HG03575 (cell line): ENCODE measurements around the gene PCDHGA9.
"Not testable (repeated sequence)": the region's sequence is repeated elsewhere in the genome, so short reads cannot be mapped to it uniquely, and the experiment has no call there.

ENCODE experiments used
- ATAC-seq: cut with Tn5 transposase; IDR thresholded peaks from one replicate; pipeline ENCODE4 v1.9.1; 2021; ENCODE audit not compliant: unreplicated experiment, insufficient number of reproducible peaks, low FRiP score; ENCODE audit errors: extremely low read depth

The PCDHGA9 gene

DNA sequence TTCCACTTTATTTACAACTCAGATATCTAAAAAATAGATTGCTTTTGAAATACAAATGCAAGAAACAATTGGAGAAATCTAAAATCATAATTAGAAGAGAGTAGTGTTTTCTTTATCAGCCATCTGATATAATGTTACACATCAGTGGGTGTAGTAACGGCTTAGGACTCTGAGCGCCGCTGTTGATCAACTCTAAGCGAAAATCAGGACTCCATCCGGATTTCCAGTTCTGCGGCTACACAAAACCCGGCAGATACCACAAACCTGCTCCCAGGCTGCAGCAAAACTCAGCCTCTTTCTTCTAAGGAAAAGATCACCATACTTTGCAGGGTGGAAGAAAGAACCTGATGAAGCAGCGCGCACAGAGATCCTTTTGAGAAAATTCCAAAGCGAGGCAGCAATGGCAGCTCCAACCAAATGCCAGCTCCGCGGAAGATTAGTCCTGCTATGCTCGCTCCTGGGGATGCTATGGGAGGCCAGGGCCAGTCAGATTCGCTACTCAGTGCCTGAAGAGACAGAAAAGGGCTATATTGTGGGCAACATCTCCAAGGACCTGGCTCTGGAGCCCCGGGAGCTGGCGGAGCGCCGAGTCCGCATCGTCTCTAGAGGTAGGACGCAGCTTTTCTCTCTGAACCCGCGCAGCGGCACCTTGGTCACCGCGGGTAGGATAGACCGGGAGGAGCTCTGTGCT, at the start of gene PCDHGA9:
PCDHGA9 (plus strand) TSS at position 226 of the 691 bp plus-strand sequence; CDS start at position 401, 175 bp downstream.
- ATAC-seq = no peak

DNA sequence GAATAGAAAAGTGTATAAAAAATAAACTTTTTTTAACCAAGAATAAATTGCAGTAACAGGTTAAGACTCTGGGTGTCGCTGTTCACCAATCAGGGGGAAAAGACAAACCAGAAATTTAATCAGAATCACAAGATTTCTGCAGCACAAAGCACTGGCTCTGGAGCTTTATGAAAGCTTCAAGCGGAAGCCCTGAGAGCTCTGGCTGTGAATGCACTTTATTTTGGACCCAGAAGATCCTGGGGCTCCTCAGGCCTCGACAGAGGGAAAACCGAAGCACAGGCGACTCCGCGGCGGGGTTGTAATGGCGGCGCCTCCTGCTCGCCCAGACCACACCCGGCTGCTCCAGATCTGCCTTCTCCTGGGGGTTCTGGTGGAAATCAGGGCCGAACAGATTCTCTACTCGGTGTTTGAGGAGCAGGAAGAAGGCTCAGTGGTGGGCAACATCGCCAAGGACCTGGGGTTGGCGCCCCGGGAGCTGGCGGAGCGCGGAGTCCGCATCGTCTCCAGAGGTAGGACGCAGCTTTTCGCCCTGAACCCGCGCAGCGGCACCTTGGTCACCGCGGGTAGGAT, 47.6 kb upstream of the PCDHGA9 start, which contains the start of gene PCDHGA4:
PCDHGA4 (plus strand) TSS at position 122 of the 570 bp plus-strand sequence; CDS start at position 209, 87 bp downstream.
- no peak for ATAC-seq

DNA sequence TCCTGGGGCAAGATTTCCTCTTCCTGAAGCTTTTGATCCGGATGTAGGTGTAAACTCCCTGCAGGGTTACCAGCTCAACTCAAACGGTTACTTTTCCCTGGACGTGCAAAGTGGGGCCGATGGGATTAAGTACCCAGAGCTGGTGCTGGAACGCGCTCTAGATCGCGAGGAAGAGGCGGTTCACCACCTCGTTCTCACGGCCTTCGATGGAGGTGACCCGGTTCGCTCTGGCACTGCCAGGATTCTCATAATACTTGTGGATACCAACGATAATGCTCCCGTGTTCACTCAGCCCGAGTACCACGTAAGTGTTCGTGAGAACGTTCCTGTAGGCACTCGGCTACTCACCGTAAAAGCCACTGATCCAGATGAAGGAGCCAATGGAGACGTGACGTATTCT, 46.9 kb upstream of the PCDHGA9 start:
- no peak for ATAC-seq

DNA sequence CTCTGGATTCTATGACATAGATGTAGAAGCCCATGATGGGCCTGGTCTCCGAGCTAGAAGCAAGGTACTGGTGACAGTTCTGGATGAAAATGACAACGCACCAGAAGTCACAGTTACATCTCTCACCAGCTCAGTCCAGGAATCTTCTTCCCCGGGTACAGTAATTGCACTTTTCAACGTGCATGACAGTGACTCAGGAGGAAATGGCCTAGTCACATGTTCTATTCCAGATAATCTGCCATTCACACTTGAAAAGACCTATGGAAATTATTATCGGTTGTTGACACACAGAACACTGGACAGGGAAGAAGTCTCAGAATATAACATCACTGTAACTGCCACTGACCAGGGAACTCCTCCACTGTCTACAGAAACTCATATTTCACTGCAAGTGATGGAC, 46.4 kb upstream of the PCDHGA9 start:
- ATAC-seq = no peak

DNA sequence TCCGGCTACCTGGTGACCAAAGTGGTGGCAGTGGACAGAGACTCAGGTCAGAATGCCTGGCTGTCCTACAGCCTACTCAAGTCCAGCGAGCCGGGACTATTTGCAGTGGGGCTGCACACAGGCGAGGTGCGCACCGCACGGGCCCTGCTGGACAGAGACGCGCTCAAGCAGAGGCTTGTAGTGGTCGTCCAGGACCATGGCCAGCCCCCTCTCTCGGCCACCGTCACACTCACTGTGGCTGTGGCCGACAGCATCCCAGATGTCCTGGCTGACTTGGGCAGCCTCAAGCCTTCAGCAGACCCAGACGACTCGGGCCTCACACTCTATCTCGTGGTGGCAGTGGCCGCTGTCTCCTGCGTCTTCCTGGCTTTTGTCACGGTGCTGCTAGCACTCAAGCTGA, 45.6 kb upstream of the PCDHGA9 start:
- no peak for ATAC-seq

DNA sequence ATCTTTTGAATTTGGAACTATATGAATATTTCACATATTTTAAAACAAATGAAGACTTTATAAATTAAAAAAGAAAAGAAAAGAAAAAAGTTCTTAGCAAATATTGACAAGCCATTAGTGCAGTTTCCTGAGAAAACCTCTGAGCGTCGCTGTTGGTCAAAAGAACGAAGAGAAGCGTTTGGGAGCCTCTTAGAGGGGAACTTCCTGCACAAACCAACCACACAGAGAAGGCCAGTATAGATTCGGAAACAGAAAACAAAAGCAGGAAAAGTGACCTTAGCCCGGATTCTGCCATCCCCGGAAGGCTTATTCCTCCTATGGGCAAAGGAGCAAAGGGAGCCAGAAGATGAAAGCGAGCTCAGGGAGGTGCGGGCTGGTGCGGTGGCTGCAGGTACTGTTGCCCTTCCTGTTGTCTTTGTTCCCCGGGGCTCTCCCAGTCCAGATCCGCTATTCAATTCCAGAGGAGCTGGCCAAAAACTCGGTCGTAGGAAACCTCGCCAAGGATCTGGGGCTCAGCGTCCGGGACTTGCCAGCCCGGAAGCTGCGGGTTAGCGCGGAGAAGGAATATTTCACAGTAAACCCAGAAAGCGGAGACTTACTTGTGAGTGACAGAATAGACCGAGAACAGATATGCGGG, 42.7 kb upstream of the PCDHGA9 start, which contains the start of gene PCDHGB2:
PCDHGB2 (plus strand) TSS at position 205 of the 637 bp plus-strand sequence; CDS start at position 347, 142 bp downstream.
- no peak for ATAC-seq

DNA sequence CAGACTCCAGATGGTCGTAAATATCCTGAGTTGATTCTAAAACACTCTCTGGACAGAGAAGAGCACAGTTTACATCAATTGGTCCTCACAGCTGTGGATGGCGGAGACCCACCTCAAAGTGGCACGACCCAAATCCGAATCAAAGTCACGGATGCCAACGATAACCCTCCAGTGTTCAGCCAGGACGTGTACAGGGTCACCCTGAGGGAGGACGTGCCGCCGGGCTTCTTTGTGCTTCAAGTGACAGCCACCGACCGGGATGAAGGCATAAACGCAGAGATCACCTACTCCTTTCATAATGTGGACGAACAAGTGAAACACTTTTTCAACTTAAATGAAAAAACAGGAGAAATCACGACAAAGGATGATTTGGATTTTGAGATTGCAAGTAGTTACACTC, 41.9 kb upstream of the PCDHGA9 start:
- ATAC-seq = no peak

DNA sequence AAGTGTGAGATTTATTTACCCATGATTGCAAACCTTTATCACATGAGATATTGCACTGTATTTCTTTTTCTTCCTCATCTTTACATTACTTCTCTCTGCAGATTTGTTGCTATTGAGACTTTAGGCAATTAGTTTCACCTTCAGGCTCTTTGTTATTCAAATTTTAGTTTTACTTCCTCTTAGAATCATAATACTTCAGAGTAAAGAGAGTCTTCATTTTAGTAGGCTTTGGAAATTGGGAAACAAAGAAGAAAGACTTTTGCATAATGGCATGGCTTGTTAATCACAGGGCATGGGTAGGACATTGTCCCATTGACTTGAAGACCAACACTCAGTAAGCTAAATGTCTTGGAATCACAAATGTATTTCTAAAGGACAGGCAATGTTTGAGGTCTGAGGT, 39.9 kb upstream of the PCDHGA9 start:
- ATAC-seq = no peak

DNA sequence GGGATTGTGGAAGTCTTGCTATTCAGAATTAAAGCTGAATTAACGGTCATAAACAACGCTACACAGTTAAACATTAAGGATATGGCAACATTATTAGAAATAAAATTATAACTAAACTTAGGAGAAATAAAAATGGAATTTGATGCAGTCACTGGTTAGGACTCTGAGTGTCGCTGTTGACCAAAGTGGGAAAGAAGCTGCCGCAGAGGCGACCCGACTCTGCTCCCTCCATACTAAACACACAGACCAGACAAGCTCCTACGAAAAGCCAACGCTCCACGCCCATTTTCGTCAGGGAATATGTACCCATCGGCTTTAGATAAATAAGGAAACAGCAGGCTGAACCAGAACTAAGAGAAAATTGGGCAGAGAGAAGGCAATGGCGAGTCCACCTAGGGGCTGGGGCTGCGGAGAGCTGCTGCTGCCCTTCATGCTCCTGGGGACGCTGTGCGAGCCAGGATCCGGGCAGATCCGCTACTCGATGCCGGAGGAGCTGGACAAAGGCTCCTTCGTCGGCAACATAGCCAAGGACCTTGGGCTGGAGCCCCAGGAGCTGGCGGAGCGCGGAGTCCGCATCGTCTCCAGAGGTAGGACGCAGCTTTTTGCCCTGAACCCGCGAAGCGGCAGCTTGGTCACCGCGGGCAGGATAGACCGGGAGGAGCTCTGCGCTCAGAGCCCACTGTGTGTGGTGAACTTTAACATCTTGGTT, 38.5 kb upstream of the PCDHGA9 start, which contains the start of gene PCDHGA5:
PCDHGA5 (plus strand) TSS at position 211 of the 709 bp plus-strand sequence; CDS start at position 380, 169 bp downstream.
- no peak for ATAC-seq

DNA sequence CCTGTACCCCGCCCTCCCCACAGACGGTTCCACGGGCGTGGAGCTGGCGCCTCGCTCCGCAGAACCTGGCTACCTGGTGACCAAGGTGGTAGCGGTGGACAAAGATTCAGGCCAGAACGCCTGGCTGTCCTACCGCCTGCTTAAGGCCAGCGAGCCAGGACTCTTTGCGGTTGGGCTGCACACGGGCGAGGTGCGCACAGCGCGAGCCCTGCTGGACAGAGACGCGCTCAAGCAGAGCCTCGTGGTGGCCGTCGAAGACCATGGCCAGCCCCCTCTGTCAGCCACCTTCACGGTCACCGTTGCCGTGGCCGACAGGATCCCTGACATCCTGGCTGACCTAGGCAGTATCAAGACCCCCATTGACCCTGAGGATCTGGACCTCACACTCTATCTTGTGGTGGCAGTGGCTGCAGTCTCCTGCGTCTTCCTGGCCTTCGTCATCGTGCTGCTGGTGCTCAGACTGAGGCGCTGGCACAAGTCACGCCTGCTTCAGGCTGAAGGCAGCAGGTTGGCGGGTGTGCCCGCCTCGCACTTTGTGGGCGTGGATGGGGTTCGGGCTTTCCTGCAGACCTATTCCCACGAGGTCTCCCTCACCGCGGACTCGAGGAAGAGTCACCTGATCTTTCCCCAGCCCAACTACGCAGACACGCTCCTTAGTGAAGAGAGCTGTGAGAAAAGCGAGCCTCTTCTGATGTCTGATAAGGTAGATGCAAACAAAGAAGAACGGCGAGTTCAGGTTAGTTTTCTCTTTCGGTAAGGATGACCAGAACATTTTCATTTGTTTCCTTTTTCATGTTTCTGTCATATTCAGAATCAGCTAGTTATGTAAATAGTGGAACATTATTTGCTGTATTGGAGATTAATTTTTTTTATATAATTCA, 36.3 kb upstream of the PCDHGA9 start:
- ATAC-seq = no peak

DNA sequence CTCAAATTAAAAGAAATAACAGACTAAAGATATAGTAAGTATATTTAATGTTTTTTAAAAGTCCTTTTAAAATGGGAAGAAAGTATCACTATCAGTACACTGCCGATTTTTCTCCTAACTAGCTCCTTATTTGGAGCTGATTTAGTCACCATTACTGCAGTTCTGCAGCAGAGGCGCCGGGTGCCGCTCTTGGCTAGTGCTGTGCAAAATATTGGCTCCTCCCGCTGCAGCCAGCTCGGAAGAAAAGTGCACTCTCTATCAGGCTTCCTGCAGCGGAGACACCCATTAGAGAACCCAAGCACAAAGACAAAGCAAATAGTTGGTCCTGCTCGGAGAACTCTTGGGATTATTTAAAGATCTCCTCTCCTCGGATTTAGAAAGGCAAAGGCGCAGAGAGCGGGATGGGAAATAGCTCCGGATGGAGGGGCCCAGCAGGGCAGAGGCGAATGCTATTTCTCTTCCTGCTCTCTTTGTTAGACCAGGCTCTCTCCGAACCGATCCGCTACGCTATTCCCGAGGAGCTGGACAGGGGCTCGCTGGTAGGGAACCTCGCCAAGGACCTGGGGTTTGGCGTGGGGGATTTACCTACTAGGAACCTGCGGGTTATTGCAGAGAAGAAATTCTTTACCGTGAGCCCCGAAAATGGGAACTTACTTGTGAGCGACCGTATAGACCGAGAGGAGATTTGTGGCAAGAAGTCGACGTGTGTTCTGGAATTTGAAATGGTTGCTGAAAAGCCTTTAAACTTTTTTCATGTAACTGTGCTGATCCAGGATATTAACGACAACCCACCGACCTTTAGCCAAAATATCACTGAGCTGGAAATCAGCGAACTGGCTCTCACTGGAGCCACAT, 32.4 kb upstream of the PCDHGA9 start, which contains the start of gene PCDHGB3:
PCDHGB3 (plus strand) TSS at position 249 of the 855 bp plus-strand sequence; CDS start at position 402, 153 bp downstream.
- ATAC-seq = peak; percentile 63

DNA sequence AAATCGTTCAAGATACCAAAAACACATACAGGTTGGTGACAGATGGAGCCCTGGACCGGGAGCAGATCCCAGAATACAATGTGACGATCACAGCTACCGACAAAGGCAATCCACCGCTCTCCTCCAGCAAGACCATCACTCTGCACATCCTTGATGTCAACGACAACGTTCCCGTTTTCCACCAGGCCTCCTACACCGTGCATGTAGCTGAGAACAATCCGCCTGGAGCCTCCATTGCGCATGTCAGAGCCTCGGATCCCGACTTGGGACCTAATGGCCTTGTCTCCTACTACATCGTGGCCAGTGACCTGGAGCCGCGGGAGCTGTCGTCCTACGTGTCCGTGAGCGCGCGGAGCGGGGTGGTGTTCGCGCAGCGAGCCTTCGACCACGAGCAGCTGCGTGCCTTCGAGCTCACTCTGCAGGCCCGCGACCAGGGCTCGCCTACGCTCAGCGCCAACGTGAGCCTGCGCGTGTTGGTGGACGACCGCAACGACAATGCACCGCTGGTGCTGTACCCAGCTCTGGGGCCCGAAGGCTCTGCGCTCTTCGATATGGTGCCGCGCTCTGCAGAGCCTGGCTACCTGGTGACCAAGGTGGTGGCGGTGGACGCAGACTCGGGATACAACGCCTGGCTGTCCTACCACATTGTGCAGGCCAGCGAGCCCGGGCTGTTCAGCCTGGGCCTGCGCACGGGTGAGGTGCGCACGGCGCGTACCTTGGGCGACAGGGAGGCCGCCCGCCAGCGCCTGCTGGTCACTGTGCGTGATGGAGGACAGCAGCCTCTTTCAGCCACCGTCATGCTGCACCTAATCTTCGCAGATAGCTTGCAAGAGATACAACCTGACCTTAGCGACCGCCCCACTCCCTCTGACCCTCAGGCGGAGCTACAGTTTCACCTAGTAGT, 30.8 kb upstream of the PCDHGA9 start:
- ATAC-seq = no peak

DNA sequence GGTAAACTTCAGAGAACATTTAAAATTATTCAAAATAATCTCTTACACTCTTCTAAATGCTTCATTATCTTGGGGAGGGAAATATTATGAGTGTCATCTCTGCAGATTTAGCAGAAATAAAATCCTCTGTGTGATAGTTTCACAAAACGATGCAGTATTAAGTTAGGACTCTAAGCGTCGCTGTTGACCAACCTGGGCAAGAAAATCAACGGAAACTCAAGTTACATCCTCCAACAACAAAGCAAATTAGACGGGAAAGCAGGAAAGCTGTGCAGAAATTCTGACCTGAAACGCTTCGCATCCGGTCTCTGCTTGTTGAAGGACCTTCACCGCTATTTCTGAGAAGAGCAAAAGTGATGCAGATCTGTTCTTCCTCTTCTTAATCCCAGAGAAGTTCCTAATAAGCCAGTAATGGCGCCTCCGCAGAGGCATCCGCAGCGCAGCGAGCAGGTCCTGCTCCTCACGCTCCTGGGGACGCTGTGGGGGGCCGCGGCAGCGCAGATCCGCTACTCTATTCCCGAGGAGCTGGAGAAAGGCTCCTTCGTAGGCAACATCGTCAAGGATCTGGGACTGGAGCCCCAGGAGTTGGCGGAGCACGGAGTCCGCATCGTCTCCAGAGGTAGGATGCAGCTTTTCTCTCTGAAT, 28.8 kb upstream of the PCDHGA9 start, which contains the start of gene PCDHGA6:
PCDHGA6 (plus strand) TSS at position 219 of the 645 bp plus-strand sequence; CDS start at position 412, 193 bp downstream.
- no peak for ATAC-seq

DNA sequence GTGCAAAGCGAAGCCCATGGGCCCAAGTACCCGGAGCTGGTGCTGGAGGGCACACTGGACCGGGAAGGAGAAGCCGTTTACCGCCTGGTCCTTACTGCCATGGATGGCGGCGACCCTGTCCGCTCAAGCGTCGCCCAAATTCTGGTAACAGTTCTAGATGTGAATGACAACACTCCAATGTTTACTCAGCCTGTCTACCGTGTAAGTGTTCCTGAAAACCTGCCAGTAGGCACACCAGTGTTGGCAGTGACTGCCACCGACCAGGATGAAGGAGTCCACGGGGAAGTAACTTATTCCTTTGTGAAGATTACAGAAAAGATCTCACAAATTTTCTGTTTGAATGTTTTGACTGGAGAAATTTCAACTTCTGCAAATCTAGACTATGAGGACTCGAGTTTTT, 28.0 kb upstream of the PCDHGA9 start:
- ATAC-seq = no peak

DNA sequence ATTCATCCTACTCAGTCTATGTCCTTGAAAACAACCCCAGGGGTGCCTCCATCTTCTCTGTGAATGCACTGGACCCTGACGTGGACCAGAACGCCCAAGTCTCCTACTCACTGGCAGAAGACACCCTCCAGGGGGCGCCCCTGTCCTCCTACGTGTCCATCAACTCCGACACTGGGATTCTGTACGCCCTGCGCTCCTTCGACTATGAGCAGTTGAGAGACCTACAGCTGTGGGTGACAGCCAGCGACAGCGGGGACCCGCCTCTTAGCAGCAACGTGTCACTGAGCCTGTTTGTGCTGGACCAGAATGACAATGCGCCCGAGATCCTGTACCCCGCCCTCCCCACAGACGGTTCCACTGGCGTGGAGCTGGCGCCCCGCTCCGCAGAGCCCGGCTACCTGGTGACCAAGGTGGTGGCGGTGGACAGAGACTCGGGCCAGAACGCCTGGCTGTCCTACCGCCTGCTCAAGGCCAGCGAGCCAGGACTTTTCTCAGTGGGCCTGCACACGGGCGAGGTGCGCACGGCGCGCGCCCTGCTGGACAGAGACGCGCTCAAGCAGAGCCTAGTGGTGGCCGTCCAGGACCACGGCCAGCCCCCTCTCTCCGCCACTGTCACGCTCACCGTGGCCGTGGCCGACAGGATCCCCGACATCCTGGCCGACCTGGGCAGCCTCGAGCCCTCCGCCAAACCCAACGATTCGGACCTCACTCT, 27.0 kb upstream of the PCDHGA9 start:
- not testable (repeated sequence) for ATAC-seq
